H1 (cell line): ENCODE results near the gene SORCS3. TPM values are rescaled to one million over a fixed set of nuclear protein-coding genes. Genes with fewer than 3 reads are reported as not detected.

Source experiments
- EGR1 ChIP-seq: IDR thresholded peaks from 2 replicates; pipeline ENCODE4 v1.6.1; 2011; ENCODE audit warnings: low read depth, low read length, borderline replicate concordance
- KDM1A ChIP-seq: fragments of 200-600, 300-600 bp; sonication (generic); IDR thresholded peaks from 2 replicates; pipeline ENCODE4 v1.7.1; 2016; ENCODE audit warnings: mild to moderate bottlenecking, low read length, borderline replicate concordance
- NRF1 ChIP-seq: IDR thresholded peaks from 2 replicates; pipeline ENCODE4 v1.6.1; 2011; ENCODE audit warnings: mild to moderate bottlenecking, low read depth, low read length, improper control_type of control experiment
- RFX5 ChIP-seq: IDR thresholded peaks from 2 replicates; pipeline ENCODE4 v1.6.1; 2011; ENCODE audit warnings: low read depth, low read length, improper control_type of control experiment, borderline replicate concordance
- SIRT6 ChIP-seq: IDR thresholded peaks from one replicate; pipeline ENCODE4 v1.7.1; 2012; ENCODE audit warnings: low read length, inconsistent platforms
- YY1 ChIP-seq: IDR thresholded peaks from 2 replicates; pipeline ENCODE4 v1.6.1; 2011; ENCODE audit warnings: low read depth, mild to moderate bottlenecking, low read length
- polyA plus RNA-seq, 7 experiments: library from polyadenylated mRNA; depleted of rRNA in 3 of 7; stranded (reverse) in 5 of 7; unstranded in 2 of 7; fragments of >200 nt in 5 of 7; fragments of 200-250 nt in 2 of 7; gene quantifications; 1 replicate in 5 of 7; 2 replicates in 1 of 7; 4 replicates in 1 of 7; pipeline versions ENCODE4 v1.2.1 to v1.2.3, GENCODE V29; 2011 to 2013; ENCODE audit warnings: missing spikeins in 2 of 7, mixed read lengths in 2 of 7
- total RNA-seq: library from RNA; stranded (reverse); fragmentation: NEBNext Ultra II Directional; extraction: Animal tissue kit (Norgen Biotek cat#: 25700); gene quantifications from 2 replicates; pipeline ENCODE4 v1.2.1, GENCODE V29; 2021
- TF ChIP-seq, protein P1 (sequence below): IDR thresholded peaks from 2 replicates; pipeline ENCODE4 v1.6.1; 2011; ENCODE audit warnings: low read depth, mild to moderate bottlenecking, low read length; ENCODE audit not compliant: insufficient read depth

Gene SORCS3
- total and polyA plus RNA-seq, 2 of the 8 experiments (the other 6 are each of a cell fraction or from before 2014, with no cell fraction given) = 0.26 to 0.88 TPM

DNA sequence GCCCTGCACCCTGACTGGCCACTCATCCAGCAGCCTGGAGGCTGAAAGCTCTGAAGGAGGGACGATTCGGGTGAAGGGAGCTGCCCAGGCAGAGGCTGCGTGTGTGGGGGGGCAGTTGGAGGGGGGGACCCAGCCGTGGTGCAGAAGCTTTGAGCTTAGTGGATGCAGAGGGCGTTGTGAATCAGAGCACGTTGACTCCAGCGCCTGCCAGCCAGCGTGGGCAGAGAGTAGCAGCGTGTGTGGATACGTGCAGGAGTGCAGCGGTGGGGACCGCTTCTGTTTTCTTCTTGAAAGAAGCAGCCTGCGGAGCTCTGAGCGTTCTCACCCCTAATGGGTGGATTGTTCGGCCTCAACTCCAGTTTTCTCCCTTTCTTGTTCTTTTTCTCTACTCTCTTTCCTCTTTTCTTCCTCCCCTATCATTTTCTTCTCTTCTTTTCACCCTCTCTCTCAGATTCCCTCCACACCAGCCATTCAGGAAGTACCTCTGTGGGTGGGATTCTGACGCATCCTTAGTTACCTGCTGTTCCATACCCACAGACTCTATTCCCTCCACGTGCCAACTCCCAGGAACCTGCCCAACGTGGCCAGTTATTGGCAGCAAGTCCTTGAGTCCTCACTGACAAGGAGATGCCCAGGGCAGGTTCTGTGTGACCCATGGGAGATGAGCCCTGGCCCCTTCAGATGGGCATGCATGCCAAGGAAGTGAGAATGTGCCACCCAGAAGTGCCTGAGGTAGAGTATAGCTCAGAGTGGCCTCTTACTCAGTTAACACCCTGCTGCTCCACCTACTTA, 47.4 kb downstream of the SORCS3 start (continued):
- TF ChIP-seq RFX5 = no peak
- TF ChIP-seq SIRT6 = no peak
- TF ChIP-seq NRF1 = no peak
- TF ChIP-seq EGR1 = no peak
- no peak for TF ChIP-seq YY1
- TF ChIP-seq, protein P1, sequence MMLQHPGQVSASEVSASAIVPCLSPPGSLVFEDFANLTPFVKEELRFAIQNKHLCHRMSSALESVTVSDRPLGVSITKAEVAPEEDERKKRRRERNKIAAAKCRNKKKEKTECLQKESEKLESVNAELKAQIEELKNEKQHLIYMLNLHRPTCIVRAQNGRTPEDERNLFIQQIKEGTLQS = no peak
- no peak for TF ChIP-seq KDM1A
